Stimulated activated CD4-positive, alpha-beta T cell treated with anti-CD3 and anti-CD28 coated beads, Interleukin-15, amount 100 ng/mL, for 48 hours (primary cell): ENCODE data around the gene PUS10.
A peak's percentile ranks its signal among the peaks of the same experiment; 100 is the strongest.
"Not testable (repeated sequence)": the region's sequence is repeated elsewhere in the genome, so short reads cannot be mapped to it uniquely, and the experiment has no call there.

Source experiments
- DNase-seq, 2 donors: peaks; one replicate each; pipeline ENCODE4 v3.0.0-alpha.2; 2020; ENCODE audit warnings: low read depth in 2 of 2

Gene PUS10

GRCh38 chr2:61017556-61018317 lies at the start of gene PUS10, which contains the start of gene PEX13:
Gene PUS10 (minus strand): TSS chr2:61018255. CDS start chr2:61011890, 6,365 bp downstream.
Gene PEX13 (plus strand): TSS chr2:61017720. CDS start chr2:61017760, 40 bp downstream.
- DNase-seq: peak; percentile 61 to 62

DNA sequence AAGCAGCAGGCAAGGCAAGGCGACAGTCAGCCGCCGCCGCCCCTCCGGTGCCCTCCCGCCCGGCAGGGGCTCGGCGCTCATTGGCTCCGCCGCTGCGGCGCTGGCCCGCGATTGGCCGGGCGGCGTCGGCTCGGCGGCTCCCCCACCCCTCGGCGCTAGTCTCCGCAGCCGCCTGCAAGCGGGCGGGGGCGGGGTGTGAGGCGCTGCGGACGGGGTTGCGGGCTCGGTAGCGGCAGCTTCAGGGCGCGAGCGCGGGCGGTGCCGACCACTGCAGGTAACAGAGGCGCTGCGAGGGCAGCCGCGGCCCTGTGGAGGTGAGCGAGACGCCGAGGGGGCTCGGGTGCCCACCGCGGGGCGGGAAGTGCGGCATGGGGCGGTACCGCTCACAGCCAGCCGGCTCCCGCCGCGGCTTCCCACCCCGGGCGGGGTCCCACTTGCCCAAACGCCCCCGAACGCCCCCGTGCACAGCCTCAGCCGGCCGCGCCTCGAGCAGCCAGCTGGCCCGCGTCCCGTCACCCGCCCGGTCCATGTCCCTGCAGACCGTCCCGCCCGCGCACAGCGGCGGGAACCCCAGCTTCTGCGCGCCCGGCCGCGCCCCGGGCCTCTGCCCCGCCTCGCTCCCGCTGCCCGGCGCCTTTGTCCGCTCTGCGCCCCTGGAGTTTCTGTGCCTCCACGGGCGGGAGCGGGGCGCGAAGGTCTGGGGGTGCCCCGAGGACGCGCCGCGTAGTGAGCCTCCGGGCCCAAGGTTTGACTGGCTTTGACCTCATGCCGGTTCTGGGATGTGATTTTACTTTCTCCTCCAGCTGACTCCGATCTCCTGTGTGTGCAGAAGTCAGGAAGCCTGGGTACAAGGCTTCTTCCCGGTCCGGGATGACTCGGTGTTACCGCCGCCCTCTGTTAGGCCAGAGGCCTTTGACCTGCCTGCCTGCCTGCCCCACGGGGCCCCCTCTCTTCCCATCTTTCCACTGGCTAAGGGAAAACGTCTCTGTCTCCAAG lies 48.0 kb upstream of the PUS10 start, which contains the start of gene SANBR:
Gene SANBR (plus strand): TSS at position 158 of the 996 bp plus-strand sequence. CDS start 4,480 bp downstream, outside the sequence.
- DNase-seq: peak; percentile 44 to 80

DNA sequence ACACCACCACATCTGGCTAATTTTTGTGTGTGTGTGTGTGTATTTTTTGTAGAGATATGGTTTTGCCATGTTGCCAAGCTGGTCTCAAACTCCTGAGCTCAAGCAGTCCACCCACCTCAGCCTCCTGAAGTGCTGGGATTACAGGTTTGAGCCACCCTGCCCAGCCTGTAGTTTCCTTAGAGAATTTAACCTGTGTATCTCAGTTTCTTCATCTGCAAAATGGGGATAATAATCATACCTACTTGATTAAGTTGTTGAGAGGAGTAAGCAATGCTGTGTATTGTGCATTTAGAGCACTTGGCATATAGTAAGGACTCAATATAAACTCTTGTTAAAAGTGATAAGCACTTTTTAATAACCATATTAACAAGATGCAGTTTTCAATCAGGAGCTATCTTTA lies 41.3 kb upstream of the PUS10 start:
- no peak for DNase-seq

DNA sequence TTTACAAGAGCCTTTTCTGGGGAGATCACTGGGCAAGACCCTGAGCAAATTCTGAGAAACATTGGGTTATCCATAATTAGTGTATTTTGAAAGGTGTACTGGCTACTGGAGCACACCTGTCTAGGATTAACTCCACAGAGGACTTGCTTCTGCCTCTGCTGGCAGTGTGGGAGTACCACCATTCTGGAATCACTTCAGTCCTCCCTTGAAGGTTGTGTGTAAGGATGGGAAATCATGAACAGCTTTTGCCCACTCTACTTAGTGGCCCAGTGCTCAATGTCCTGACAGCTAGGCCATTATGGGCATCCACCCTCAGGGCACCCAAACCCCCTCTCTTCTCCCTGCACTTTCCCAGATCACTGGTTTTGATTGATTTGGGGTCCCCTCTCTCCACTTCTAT lies 39.5 kb upstream of the PUS10 start:
- no peak for DNase-seq

DNA sequence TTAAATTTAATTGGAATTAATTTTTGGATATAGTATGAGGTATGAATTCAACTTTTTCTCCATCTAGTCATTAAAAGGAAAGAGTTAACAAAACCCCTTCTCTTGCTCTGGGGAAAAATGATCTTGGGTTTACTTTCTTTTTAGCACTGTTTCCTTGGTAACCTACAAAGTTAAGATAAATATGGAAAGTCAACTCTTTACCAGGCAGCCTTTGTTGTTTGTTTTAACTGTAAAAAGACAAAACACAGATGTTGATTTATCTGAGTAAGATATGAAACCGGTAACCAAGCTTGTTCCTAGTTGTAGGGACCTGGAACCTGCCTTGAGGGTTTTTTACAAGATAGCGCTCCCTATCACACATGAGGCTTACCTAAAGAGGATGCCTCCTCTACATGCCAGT lies 37.5 kb upstream of the PUS10 start:
- no peak for DNase-seq

DNA sequence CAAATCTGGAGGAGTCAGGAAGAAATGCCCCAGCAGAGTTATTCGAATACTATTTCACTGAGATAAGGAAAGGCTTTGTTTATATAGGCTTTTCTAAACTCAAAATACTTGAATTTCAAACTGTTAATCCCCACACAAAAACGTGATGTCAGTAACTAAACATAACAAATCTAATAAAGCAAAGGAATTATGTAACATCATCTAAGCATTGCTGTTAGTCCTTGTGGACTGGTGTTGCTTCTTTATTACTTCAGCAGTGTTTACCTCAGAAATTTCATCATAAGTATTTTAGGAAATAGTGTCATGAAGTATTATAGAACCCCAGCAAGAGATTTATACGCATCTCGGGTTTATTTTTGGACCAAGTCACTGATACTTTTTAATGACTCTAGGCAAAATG lies 27.9 kb upstream of the PUS10 start:
- DNase-seq: no peak

DNA sequence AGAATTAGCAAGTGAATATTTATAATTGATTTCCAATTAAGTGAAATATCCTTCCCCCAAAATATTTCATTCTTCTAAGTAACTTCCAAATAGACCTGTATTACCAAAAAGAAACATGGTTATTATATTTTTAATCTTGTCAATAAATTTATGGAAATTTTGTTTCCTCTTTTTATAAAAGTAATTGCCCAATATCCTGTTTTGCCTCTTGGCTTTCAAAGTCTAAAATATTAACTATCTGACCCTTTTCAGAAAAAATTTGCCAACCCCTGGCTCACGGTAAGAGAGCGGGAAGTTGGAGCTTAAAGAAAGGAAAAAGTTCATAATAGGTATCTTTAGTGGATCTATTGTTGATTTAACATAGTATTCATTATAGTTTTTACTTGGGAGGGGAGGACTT lies 27.2 kb upstream of the PUS10 start:
- no peak for DNase-seq

DNA sequence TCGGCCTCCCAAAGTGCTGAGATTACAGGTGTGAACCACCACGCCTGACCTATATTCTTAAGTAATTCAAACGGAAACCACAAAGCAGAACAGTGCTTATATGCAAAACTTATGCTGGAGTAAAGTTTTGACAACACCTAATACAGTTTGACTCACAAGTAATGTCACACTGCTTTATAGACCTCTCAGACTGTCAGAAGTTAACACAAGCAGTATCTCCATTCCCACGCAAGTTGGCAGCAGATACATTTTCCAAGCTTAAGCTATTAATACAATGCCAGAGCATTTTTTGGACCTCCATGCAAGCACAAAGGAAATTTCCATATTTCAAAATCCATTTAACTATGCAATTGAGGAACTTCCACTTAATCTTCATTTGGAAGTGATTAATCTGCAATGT lies 26.6 kb upstream of the PUS10 start:
- DNase-seq: no peak

GRCh38 chr2:61042807-61043206 lies 24.8 kb upstream of the PUS10 start:
- no peak for DNase-seq

DNA sequence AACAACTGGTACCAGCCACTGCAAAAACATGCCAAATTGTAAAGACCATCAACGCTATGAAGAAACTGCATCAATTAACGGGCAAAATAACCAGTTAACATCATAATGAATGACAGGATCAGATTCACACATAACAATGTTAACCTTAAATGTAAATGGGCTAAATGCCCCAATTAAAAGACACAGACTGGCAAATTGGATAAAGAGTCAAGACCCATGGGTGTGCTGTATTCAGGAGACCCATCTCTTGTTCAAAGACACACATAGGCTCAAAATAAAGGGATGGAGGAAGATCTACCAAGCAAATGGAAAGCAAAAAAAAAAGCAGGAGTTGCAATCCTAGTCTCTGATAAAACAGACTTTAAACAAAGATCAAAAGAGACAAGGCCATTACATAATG lies 18.6 kb upstream of the PUS10 start:
- not testable (repeated sequence) for DNase-seq

DNA sequence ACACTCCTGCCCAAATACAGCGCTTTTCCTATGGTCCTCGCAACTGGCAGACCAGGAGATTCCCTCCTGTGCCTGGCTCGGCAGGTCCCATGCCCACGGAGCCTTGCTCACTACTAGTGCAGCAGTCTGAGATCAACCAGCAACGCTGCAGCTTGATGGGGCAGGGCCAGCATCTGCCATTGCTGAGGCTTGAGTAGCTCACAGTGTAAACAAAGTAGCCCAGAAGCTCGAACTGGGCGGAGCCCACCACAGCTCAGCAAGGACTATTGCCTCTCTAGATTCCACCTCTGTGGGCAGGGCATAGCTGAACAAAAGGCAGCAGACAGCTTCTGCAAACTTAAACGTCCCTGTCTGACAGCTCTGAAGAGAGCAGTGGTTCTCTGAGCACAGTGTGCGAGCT lies 16.5 kb upstream of the PUS10 start:
- DNase-seq: not testable (repeated sequence)

- DNase-seq: no peak
Measured at GRCh38 chr2:61029533-61029932, 11.5 kb upstream of the PUS10 start.

DNA sequence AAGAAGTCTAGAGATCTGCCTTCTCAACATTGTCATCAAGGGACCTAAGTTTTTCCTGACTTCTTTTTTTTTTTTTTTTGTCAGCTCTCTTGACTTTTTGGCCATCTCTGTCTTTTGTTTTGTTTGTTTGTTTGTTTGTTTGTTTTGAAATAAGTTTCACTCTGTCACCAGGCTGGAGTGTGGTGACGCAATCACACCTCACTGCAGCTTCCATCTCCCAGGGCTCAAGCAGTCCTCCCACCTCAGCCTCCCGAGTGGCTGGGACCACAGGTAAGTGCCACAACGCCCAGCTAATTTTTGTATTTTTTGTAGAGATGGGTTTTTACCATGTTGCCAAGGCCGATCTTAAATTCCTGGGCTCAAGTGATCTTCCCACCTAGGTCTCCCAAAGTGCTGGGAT lies 5.6 kb upstream of the PUS10 start:
- DNase-seq: no peak

DNA sequence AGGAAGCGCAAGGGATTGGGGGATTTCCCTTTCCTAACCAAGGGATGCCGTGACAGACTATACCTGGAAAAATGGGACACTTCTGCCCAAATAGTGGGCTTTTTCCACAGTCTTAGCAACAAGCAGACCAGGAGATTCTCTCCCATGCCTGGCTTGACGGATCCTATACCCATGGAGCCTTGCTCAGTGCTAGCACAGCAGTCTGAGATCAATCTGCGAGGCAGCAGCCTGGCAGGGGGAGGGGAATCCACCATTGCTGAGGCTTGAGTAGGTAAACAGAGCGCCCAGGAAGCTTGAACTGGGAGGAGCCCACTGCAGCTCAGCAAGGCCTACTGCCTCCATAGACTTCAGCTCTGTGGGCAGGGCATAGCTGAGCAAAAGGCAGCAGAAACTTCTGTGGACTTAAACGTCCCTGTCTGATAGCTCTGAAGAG lies 3.2 kb upstream of the PUS10 start:
- no peak for DNase-seq

DNA sequence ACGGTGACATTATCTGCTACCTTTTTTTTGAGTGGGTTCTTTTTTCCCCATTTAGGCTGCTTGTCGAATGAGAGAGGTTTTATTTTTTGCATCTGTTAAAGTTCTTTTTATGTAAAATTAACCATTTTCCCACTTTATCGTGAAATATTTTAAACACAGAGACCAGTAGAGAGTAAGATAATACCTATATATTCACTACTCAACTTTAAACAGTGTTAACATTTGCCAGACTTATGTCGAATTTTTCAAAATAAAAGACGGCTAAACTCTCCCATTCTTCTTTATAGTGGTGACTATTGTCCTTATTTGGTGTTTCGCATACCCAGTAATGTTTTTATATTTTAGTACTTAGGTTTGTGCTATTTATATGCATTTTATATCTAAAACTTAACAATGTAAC lies 743 bp upstream of the PUS10 start:
- DNase-seq: no peak

GRCh38 chr2:61018318-61018755 lies 282 bp upstream of the PUS10 start:
- no peak for DNase-seq

- peak; percentile 62 to 65 for DNase-seq
Measured at GRCh38 chr2:61017003-61017555, 976 bp downstream of the PUS10 start.

GRCh38 chr2:61016392-61017002 lies 1.6 kb downstream of the PUS10 start:
- peak; percentile 37 to 41 for DNase-seq

DNA sequence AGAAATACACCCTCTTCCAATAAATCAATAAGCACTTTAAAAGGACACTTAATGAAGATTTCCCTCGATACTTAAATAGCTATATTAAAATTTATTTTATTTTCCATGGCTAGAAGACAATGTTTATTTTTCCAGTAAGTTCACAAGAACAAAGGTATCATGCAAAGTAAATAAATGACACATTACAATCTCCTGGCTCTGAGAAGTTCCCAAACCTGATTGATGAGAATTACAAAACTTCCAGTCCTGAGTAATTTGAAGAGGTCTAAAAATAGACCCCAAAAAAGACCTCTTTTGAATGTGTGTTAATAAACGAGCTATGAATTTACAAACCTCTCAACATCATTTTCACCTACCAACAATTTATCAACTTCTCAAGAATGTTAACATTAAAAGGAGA lies 2.1 kb downstream of the PUS10 start:
- no peak for DNase-seq

DNA sequence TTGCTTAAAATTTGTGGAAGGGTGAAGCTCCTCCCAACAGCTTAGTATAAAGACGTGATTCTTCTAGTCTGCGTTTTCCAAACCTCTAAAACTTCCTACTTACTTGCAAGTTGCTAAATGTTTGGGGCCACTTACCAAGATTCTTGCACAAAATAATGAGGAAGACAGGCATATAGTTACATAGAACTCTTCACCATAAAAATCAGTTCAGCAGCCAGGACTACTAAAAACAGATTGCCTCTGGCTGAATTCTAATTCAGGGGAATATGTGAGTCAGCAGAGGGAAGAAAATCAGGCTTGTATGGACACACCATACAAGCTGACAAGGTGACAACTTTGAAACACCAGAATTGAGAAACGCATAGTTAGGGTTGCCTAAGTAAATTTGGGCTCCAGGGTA lies 3.3 kb downstream of the PUS10 start:
- DNase-seq: no peak

DNA sequence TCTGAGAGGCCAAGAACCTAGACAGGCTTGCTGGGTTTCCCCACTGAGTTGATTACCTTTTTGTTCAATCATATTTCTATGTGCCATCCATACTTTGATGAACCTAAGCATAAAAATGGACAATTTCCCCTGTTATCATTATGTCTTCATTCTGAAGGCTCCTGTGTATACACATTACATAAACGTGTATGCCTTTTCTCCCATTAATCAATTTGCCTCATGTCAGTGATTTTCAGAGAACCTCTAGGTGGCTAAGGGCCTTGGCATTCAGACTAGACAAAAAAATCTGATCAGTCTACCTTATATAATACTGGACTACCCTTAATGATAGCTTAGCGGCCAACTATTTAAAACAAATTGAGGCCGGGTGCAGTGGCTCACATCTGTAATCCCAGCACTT lies 4.7 kb downstream of the PUS10 start:
- no peak for DNase-seq

GRCh38 chr2:61012303-61012702 lies 5.8 kb downstream of the PUS10 start:
- DNase-seq: not testable (repeated sequence)
